IPS-18c (cell line): ENCODE data around the gene NMB.
A peak's percentile ranks its signal among the peaks of the same experiment; 100 is the strongest.
"Not testable (repeated sequence)": the region's sequence is repeated elsewhere in the genome, so short reads cannot be mapped to it uniquely, and the experiment has no call there.

Source experiments
- H3K4me3 ChIP-seq: 2 replicates; pipeline ENCODE4 v1.7.0; 2013; ENCODE audit warnings: low read depth, mild to moderate bottlenecking, low read length, moderate library complexity; ENCODE audit not compliant: insufficient read depth
- H3K9me3 ChIP-seq: one replicate; pipeline ENCODE4 v1.6.1; 2013; ENCODE audit warnings: mild to moderate bottlenecking, low read length, moderate library complexity; ENCODE audit not compliant: control insufficient read depth, insufficient read depth

Gene NMB, protein sequence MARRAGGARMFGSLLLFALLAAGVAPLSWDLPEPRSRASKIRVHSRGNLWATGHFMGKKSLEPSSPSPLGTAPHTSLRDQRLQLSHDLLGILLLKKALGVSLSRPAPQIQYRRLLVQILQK

DNA sequence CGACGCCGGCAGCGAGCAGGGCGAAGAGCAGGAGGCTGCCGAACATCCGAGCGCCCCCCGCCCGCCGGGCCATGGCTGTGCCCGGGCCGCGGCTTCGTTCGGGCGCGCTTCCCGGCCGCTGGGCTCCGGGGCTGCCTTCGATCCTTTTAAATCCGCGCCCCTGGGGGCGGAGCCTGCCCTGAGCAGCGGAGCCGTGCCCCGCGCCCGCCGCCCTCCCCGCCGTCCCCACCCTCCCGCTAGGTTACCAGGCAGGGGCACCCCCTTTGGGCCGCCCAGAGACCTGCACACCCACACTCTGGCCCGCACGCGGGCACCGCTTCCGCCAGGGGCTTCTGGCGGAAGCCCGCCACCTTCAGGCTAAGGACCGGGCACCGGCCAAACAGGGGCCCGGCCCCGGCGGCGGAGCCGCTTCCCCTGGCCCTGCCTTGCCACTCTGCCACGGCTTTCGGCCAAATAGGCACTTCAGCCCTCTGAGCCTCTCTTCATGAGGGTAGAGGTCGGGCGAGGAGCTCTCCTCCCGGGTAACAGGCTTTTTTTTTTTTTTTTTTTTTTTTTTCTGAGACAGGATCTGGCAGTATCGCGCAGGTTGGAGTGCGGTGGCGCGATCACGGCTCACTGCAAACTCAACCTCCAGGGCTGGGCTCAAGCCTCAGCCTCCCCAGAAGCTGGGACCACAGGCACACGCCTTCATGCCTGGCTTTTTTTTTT lies at the start of gene NMB:
TSS of gene NMB (minus strand) at position 120 of the 708 bp plus-strand sequence. CDS start at position 73, 47 bp downstream.
- H3K9me3 ChIP-seq, result no peaks in the 10 kb centered on the region
- H3K4me3 ChIP-seq, result peak within 1 kb of the TSS; percentile 47

DNA sequence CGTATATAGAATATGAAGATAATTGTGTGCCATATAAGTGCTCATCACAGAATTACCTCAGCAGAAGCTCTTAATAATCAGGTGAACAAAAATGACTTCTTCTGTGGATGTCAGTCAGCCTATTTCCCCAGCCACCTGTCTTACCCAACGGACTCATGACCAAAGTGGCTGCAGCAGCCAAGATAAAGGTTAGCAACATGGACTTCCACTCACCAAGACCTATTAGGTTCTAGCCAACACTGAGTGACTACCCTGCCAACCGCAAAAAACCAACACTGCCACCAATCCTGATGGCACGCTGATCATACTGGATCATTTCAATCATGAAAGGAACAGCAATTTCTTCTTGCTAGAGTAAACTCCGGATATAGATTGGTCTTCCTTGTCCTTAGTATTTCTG lies 45.8 kb upstream of the NMB start:
- Histone ChIP-seq H3K9me3 (no peaks in the 10 kb centered on the region), H3K4me3 (no peak overlapping the region)

DNA sequence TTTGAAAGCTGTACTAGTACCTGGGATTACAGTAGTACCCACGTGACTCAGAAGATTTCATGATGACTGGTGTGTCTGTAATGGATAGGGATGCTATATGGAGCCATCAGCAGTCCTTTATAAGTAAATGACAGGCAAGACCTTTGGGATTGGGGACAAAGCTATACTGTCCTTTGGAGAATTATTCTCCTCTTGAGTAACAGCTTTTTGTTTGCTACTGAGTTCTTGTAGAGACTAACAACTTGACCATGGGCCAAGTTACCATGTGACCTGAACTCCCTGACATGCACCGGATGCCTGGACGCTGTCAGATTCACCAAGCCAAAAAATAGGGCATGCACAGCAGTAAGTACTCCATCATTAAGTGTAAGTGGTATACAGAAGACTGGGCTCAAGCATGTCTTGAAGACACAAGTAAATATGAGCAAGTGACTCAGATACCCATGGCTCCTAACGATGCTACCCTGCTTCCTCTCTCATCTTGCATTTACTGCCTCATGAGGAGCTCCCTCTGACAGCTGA lies 45.0 kb upstream of the NMB start:
- no peaks in the 10 kb centered on the region for H3K9me3 ChIP-seq

DNA sequence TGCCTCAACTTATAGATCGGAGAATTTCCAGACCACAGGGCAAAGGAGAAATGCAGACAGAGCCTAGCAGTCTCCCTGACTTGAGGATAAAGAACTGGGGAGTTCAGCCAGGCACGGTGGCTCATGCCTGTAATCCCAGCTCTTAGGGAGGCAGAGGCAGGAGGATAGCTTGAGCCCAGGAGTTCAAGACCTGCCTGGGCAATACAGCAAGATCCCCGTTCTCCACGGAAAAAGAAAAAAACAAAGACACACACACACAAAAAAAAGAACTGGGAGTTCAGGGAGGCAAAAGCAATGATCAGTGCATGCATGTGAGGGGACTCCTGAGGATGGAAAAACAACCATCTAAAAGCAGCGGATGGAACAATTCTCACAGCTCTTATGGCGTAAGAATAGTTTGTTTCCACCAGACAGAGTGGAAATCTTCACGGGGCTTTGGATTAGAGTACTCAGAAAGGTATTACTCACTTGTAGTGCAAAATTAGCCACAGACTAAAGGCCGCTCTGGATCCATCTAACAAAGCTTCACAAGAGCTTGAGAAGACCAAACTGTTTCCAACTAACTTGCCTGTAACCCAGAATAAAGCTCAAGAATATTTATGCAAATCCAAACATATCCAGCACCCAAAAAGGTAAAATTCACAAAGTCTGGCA lies 41.7 kb upstream of the NMB start:
- no peak overlapping the region for H3K4me3 ChIP-seq

More for the DNA sequence above, 45.0 kb upstream of the NMB start:
- no peak overlapping the region for H3K4me3 ChIP-seq

GRCh38 chr15:84697236-84697990 lies 39.4 kb upstream of the NMB start:
- Histone ChIP-seq H3K4me3 (no peak overlapping the region), H3K9me3 (no peaks in the 10 kb centered on the region)

More for the DNA sequence above, 41.7 kb upstream of the NMB start:
- no peaks in the 10 kb centered on the region for H3K9me3 ChIP-seq

DNA sequence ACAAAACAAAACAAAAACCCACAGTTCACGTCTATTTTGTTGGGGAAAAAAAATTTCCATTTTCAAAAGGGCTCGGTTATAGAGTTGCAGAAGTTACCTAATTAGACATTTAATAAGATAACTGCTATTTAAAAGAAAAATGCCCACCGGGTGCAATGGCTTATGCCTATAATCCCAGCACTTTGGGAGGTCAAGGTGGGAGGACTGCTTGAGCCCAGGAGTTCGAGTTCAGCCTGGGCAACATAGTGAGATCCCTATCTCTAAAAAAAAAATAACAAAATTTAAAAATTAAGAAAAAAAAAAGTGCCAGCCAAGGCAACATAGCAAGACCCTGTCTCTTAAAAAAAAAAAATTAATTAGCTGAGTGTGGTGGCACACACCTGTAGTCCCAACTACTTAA lies 38.8 kb upstream of the NMB start:
- Histone ChIP-seq H3K9me3 (no peaks in the 10 kb centered on the region), H3K4me3 (no peak overlapping the region)

DNA sequence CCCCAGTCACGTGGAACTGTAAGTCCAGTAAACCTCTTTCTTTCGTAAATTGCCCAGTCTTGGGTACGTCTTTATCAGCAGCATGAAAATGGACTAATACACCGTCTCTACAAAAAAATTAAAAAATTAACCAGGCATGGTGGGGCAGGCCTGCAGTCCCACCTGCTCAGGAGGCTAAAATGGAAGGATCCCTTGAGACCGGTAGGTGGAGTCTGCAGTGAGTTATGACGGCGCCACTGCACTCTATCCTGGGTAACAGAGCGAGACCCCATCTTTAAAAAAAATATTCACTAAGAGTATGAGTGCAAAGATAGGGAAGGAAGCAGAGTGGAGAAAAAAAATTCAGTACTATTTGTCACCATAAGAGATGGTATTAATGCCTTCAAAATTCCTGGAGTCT lies 32.3 kb upstream of the NMB start:
- no peak overlapping the region for H3K4me3 ChIP-seq
- H3K9me3 ChIP-seq, result no peaks in the 10 kb centered on the region

DNA sequence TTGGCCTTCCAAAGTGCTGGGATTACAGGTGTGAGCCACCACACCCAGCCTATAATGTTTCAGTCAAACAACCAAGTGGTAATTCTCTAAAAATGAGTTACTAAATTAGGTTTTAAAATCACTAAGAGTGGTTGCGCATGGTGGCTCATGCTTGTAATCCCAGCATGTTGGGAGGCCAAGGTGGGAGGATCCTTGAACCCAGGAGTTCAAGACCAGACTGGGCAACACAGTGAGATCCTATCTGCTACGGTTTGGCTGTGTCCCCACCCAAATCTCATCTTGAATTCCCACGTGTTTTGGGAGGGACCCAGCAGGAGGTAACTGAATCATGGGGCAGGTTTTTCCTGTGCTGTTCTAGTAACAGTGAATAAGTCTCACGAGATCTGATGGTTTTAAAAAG lies 31.9 kb upstream of the NMB start:
- no peaks in the 10 kb centered on the region for H3K9me3 ChIP-seq
- H3K4me3 ChIP-seq, result no peak overlapping the region

DNA sequence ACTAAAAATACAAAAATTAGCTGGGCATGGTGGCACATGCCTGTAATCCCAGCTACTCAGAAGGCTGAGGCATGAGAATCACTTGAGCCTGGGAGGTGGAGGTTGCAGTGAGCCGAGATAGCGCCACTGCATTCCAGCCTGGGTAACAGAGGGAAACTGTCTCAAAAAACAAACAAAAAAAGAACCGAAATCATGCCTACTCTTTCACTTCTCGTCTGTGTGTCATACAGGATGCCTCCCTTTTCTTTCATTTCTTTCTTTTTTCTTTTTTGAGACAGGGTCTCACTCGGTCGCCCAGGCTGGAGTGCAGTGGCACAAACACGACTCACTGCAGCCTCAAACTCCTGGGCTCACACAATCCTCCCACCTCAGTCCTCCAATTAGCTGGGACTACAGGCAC lies 28.4 kb upstream of the NMB start:
- not testable (repeated sequence) for H3K9me3 ChIP-seq, H3K4me3 ChIP-seq

GRCh38 chr15:84685304-84685703 lies 27.3 kb upstream of the NMB start:
- no peaks in the 10 kb centered on the region for H3K9me3 ChIP-seq
- no peak overlapping the region for H3K4me3 ChIP-seq

DNA sequence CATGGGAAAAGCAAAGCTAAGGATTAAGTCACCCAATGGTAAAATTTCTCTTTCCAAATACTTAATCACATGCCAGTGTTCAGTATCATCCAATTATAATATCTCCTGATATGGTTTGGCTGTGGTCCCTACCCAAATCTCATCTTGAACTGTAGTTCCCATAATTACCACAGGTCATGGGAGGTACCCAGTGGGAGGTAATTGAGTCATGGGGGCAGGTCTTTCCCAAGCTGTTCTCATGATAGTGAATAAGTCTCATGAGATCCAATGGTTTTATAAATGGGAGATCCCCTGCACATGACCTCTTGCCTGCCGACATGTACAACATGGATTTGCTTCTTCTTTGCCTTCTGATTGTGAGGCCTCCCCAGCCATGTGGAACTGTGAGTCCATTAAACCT lies 26.1 kb upstream of the NMB start:
- Histone ChIP-seq H3K4me3 (no peak overlapping the region), H3K9me3 (no peaks in the 10 kb centered on the region)

DNA sequence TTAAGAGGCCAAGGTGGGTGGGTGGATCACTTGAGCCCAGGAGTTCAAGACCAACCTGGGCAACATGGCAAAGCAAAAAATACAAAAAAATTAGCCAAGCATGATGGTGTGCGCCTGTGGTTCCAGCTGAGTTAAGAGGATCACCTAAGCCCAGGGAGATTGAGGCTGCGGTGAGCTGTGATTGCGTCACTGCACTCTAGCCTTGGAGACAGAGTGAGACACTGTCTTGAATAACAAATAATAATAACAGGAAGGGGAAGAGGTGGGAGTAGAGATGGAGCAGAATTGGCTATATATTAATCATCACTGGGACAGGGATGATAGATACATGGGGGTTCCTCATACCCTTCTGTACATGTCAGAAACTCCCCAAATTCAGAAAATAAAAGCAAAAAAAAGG lies 23.8 kb upstream of the NMB start:
- no peaks in the 10 kb centered on the region for H3K9me3 ChIP-seq
- H3K4me3 ChIP-seq, result no peak overlapping the region

GRCh38 chr15:84671211-84671610 lies 13.2 kb upstream of the NMB start:
- no peaks in the 10 kb centered on the region for H3K9me3 ChIP-seq
- H3K4me3 ChIP-seq, result no peak overlapping the region

DNA sequence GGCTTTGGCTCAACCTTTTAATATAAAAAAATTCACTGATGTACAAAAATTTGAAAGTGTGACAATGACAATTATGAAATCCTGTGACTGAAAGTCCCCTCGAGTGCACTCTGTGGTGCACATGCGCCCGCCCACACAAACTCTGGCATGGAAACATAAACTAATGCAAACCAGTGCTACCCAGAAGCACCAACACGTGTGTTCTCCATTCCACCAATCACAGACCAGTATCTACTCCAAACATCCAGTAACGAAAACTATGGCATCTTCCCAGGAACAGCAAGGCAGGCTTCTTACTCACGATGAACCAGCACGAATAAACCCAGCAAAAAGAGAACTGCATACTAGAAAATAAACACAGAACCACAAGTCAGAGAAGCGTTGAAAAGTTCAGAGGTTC lies 11.7 kb upstream of the NMB start:
- no peak overlapping the region for H3K4me3 ChIP-seq

GRCh38 chr15:84668221-84668982 lies 10.4 kb upstream of the NMB start:
- H3K9me3 ChIP-seq, result no peaks in the 10 kb centered on the region
- no peak overlapping the region for H3K4me3 ChIP-seq

More for the DNA sequence above, 11.7 kb upstream of the NMB start:
- no peaks in the 10 kb centered on the region for H3K9me3 ChIP-seq

GRCh38 chr15:84666373-84666772 lies 8.4 kb upstream of the NMB start:
- no peak overlapping the region for H3K4me3 ChIP-seq
- H3K9me3 ChIP-seq, result no peaks in the 10 kb centered on the region

GRCh38 chr15:84661001-84661400 lies 3.0 kb upstream of the NMB start:
- Histone ChIP-seq H3K4me3 (no peak overlapping the region), H3K9me3 (no peaks in the 10 kb centered on the region)
